ENCODE results near the gene SNX27. TPM values are rescaled to one million over a fixed set of nuclear protein-coding genes. Genes with fewer than 3 reads are reported as not detected.
"Not testable (repeated sequence)": the region's sequence is repeated elsewhere in the genome, so short reads cannot be mapped to it uniquely, and the experiment has no call there.

The SNX27 gene
- polyA plus RNA-seq, 4 donors, result 4.3 to 19.2 (median 7.0) TPM

GRCh38 chr1:151728151-151729054, 116.6 kb downstream of the SNX27 start:
- Histone ChIP-seq H3K9me3 (ENCODE audit: control insufficient read depth in 2 of 2, insufficient read depth in 1 of 2, low read depth in 1 of 2, low read length in 1 of 2) (peaks cover 0 to 6% of the 10 kb centered on the region in 2 donors), H3K4me1 (ENCODE audit: control insufficient read depth in 3 of 3, insufficient read depth in 2 of 3, low read depth in 1 of 3, low read length in 2 of 3) (peaks cover 0 to 24% (median 0%) of the 10 kb centered on the region in 3 donors), H3K36me3 (ENCODE audit: control insufficient read depth in 3 of 3, insufficient read depth in 2 of 3, low read depth in 1 of 3, low read length in 3 of 3) (peaks cover 0 to 2% (median 0%) of the 10 kb centered on the region in 3 donors), H3K27me3 (ENCODE audit: control insufficient read depth in 3 of 3, insufficient read depth in 3 of 3, low read length in 3 of 3) (no peaks in the 10 kb centered on the region), H3K4me3 (ENCODE audit: low read depth in 1 of 3, low read length in 3 of 3) (no peak overlapping the region), H3K27ac (ENCODE audit: low read depth in 1 of 3, low read length in 2 of 3) (peak overlapping the region in 1 of 3 donors; percentile 36)
- WGBS, 3 donors, result 50 to 79% (median 72%) methylated on average over 19 of the region's 19 CpGs
- no peak for FAIRE-seq
- DNase-seq, result no peak

DNA sequence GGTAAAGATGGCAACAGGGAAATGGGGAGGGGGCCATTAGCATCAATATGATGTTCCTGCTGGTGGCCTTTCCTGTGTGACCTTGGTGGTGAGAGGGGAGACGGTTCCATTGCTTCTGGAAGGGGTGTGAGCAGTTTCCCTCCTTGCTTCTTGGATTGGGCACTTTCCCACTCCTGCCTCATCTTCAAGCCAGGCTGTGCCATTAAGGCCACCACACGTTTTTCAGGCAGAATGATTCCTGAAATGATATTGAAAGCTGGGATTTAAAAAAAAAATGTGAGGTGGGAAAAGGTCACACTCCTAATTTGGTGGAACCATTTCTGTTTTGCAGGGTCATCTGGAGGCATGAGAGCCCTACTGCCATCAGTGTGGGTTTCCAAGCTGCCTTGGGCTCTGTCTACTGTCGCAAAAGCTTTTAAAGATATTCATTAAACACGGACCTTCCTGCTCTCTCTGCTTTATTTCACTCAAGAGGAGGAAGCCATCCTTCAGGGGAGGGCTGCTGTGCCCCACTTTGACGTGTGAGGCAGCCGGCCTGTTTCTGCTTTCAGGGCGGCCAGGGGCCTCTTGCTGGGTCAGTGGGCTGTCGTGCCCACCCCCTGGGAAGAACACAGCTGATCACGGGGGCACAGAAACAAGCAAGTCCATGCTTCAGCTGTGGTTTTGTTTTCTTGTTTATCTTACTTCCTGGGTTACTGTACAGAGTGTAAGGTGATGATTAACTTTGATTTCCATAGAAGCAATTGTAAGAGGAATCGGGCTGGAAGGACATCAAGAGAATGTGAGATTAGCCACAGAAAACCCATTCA, 117.5 kb downstream of the SNX27 start:
- peaks cover 0 to 24% (median 0%) of the 10 kb centered on the region in 3 donors for H3K4me1 ChIP-seq (ENCODE audit: control insufficient read depth in 3 of 3, insufficient read depth in 2 of 3, low read depth in 1 of 3, low read length in 2 of 3)
- peaks cover 0 to 2% (median 0%) of the 10 kb centered on the region in 3 donors for H3K36me3 ChIP-seq (ENCODE audit: control insufficient read depth in 3 of 3, insufficient read depth in 2 of 3, low read depth in 1 of 3, low read length in 3 of 3)
- peak overlapping the region in 1 of 3 donors; percentile 37 for H3K4me3 ChIP-seq (ENCODE audit: low read depth in 1 of 3, low read length in 3 of 3)
- peak overlapping the region; percentile 6 to 43 (median 41) for H3K27ac ChIP-seq (ENCODE audit: low read depth in 1 of 3, low read length in 2 of 3)
- H3K9me3 ChIP-seq (ENCODE audit: control insufficient read depth in 2 of 2, insufficient read depth in 1 of 2, low read depth in 1 of 2, low read length in 1 of 2), result peaks cover 0 to 6% of the 10 kb centered on the region in 2 donors
- FAIRE-seq, result no peak
- H3K27me3 ChIP-seq (ENCODE audit: control insufficient read depth in 3 of 3, insufficient read depth in 3 of 3, low read length in 3 of 3), result no peaks in the 10 kb centered on the region
- 15 to 47% (median 37%) methylated on average over 10 of the region's 10 CpGs for WGBS, 3 donors
- peak; percentile 48 to 58 for DNase-seq

- Histone ChIP-seq H3K27me3 (ENCODE audit: control insufficient read depth in 3 of 3, insufficient read depth in 3 of 3, low read length in 3 of 3) (no peaks in the 10 kb centered on the region), H3K9me3 (ENCODE audit: control insufficient read depth in 2 of 2, insufficient read depth in 1 of 2, low read depth in 1 of 2, low read length in 1 of 2) (peaks cover 0 to 6% of the 10 kb centered on the region in 2 donors), H3K36me3 (ENCODE audit: control insufficient read depth in 3 of 3, insufficient read depth in 2 of 3, low read depth in 1 of 3, low read length in 3 of 3) (peaks cover 0 to 2% (median 0%) of the 10 kb centered on the region in 3 donors), H3K27ac (ENCODE audit: low read depth in 1 of 3, low read length in 2 of 3) (no peak overlapping the region), H3K4me3 (ENCODE audit: low read depth in 1 of 3, low read length in 3 of 3) (no peak overlapping the region), H3K4me1 (ENCODE audit: control insufficient read depth in 3 of 3, insufficient read depth in 2 of 3, low read depth in 1 of 3, low read length in 2 of 3) (peaks cover 0 to 27% (median 0%) of the 10 kb centered on the region in 3 donors)
- WGBS, 3 donors, result 77 to 85% (median 78%) methylated on average over 4 of the region's 4 CpGs
- no peak for DNase-seq
- no peak for FAIRE-seq
Measured at GRCh38 chr1:151729966-151730291, 118.1 kb downstream of the SNX27 start.

DNA sequence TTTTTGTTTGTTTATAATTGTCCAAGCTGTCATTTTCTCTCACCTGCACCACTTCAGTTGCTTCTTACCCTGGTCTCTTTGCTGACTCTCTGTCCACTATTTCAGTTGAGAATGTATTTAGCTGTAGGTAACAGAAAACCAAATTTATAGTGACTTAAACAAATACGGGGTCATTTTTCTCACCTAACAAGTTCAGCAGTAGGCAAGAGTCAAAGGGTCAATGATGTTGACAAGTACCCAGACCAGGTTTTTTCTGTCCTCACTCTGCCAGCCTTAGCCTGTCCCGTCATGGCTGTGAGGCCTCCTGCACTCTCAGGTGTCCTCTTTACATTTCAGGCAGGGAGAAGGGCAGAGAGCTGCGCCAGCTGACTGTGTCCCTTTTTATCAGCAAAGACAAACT, 121.3 kb downstream of the SNX27 start:
- no peak overlapping the region for H3K27ac ChIP-seq (ENCODE audit: low read depth in 1 of 3, low read length in 2 of 3)
- peaks cover 0 to 4% (median 0%) of the 10 kb centered on the region in 3 donors for H3K36me3 ChIP-seq (ENCODE audit: control insufficient read depth in 3 of 3, insufficient read depth in 2 of 3, low read depth in 1 of 3, low read length in 3 of 3)
- H3K4me3 ChIP-seq (ENCODE audit: low read depth in 1 of 3, low read length in 3 of 3), result no peak overlapping the region
- H3K27me3 ChIP-seq (ENCODE audit: control insufficient read depth in 3 of 3, insufficient read depth in 3 of 3, low read length in 3 of 3), result no peaks in the 10 kb centered on the region
- DNase-seq (no peak), FAIRE-seq (no peak)
- H3K4me1 ChIP-seq (ENCODE audit: control insufficient read depth in 3 of 3, insufficient read depth in 2 of 3, low read depth in 1 of 3, low read length in 2 of 3), result peaks cover 0 to 18% (median 2%) of the 10 kb centered on the region in 3 donors
- peaks cover 0 to 19% of the 10 kb centered on the region in 2 donors for H3K9me3 ChIP-seq (ENCODE audit: control insufficient read depth in 2 of 2, insufficient read depth in 1 of 2, low read depth in 1 of 2, low read length in 1 of 2)
- 74 to 80% (median 78%) methylated on average over 3 of the region's 3 CpGs for WGBS, 3 donors

- not testable (repeated sequence) for H3K27ac ChIP-seq (ENCODE audit: low read depth in 1 of 3, low read length in 2 of 3); H3K4me3 ChIP-seq (ENCODE audit: low read depth in 1 of 3, low read length in 3 of 3); H3K27me3 ChIP-seq (ENCODE audit: control insufficient read depth in 3 of 3, insufficient read depth in 3 of 3, low read length in 3 of 3); H3K36me3 ChIP-seq (ENCODE audit: control insufficient read depth in 3 of 3, insufficient read depth in 2 of 3, low read depth in 1 of 3, low read length in 3 of 3); DNase-seq; FAIRE-seq
- 90 to 94% (median 92%) methylated on average over 9 of the region's 9 CpGs for WGBS, 3 donors
- H3K4me1 ChIP-seq (ENCODE audit: control insufficient read depth in 3 of 3, insufficient read depth in 2 of 3, low read depth in 1 of 3, low read length in 2 of 3), result peaks cover 0 to 14% (median 2%) of the 10 kb centered on the region in 3 donors
- peaks cover 0 to 23% of the 10 kb centered on the region in 2 donors for H3K9me3 ChIP-seq (ENCODE audit: control insufficient read depth in 2 of 2, insufficient read depth in 1 of 2, low read depth in 1 of 2, low read length in 1 of 2)
Measured at GRCh38 chr1:151733995-151734394, 122.1 kb downstream of the SNX27 start.

GRCh38 chr1:151737026-151737425, 125.2 kb downstream of the SNX27 start:
- 69 to 85% (median 79%) methylated on average over 2 of the region's 2 CpGs for WGBS, 3 donors
- Histone ChIP-seq H3K4me1 (ENCODE audit: control insufficient read depth in 3 of 3, insufficient read depth in 2 of 3, low read depth in 1 of 3, low read length in 2 of 3) (peaks cover 0 to 4% (median 2%) of the 10 kb centered on the region in 3 donors), H3K4me3 (ENCODE audit: low read depth in 1 of 3, low read length in 3 of 3) (no peak overlapping the region), H3K36me3 (ENCODE audit: control insufficient read depth in 3 of 3, insufficient read depth in 2 of 3, low read depth in 1 of 3, low read length in 3 of 3) (peaks cover 0 to 4% (median 0%) of the 10 kb centered on the region in 3 donors), H3K27ac (ENCODE audit: low read depth in 1 of 3, low read length in 2 of 3) (no peak overlapping the region), H3K27me3 (ENCODE audit: control insufficient read depth in 3 of 3, insufficient read depth in 3 of 3, low read length in 3 of 3) (no peaks in the 10 kb centered on the region), H3K9me3 (ENCODE audit: control insufficient read depth in 2 of 2, insufficient read depth in 1 of 2, low read depth in 1 of 2, low read length in 1 of 2) (peaks cover 0 to 17% of the 10 kb centered on the region in 2 donors)
- DNase-seq (no peak), FAIRE-seq (no peak)

GRCh38 chr1:151737479-151737878, 125.6 kb downstream of the SNX27 start:
- no peak for FAIRE-seq
- Histone ChIP-seq H3K4me3 (ENCODE audit: low read depth in 1 of 3, low read length in 3 of 3) (no peak overlapping the region), H3K9me3 (ENCODE audit: control insufficient read depth in 2 of 2, insufficient read depth in 1 of 2, low read depth in 1 of 2, low read length in 1 of 2) (peaks cover 0 to 17% of the 10 kb centered on the region in 2 donors), H3K27ac (ENCODE audit: low read depth in 1 of 3, low read length in 2 of 3) (no peak overlapping the region), H3K27me3 (ENCODE audit: control insufficient read depth in 3 of 3, insufficient read depth in 3 of 3, low read length in 3 of 3) (no peaks in the 10 kb centered on the region), H3K4me1 (ENCODE audit: control insufficient read depth in 3 of 3, insufficient read depth in 2 of 3, low read depth in 1 of 3, low read length in 2 of 3) (peaks cover 0 to 4% (median 2%) of the 10 kb centered on the region in 3 donors), H3K36me3 (ENCODE audit: control insufficient read depth in 3 of 3, insufficient read depth in 2 of 3, low read depth in 1 of 3, low read length in 3 of 3) (peaks cover 0 to 4% (median 0%) of the 10 kb centered on the region in 3 donors)
- DNase-seq, result no peak

Measured in small intestine (tissue), 7 donors.